Effector memory CD8-positive, alpha-beta T cell (primary cell): ENCODE results near the gene LRP8.

ENCODE experiments used
- ATAC-seq: fragments of 150-1000 bp; cut with Tn5 transposase; replicated peaks from 2 replicates; pipeline ENCODE4 v1.10.0; 2021; ENCODE audit warnings: mild to moderate bottlenecking, moderate library complexity
- DNase-seq, 3 experiments: peaks; one replicate each; pipeline ENCODE4 v3.0.0; 2021
- H3K27ac Mint-ChIP-seq, 2 donors: one replicate each; pipeline ENCODE4 v1.8.0; 2022; ENCODE audit warnings: mild to moderate bottlenecking in 2 of 2, mixed read lengths in 2 of 2, moderate library complexity in 2 of 2
- H3K27me3 Mint-ChIP-seq, 2 donors: one replicate each; pipeline ENCODE4 v1.8.0; 2022; ENCODE audit warnings: mixed read lengths in 2 of 2
- H3K36me3 Mint-ChIP-seq: one replicate; pipeline ENCODE4 v1.8.0; 2022; ENCODE audit warnings: mild to moderate bottlenecking, moderate library complexity, mixed read lengths; ENCODE audit not compliant: insufficient read depth
- H3K4me1 Mint-ChIP-seq, 2 donors: one replicate each; pipeline ENCODE4 v1.8.0; 2022; ENCODE audit warnings: low read depth in 2 of 2, mixed read lengths in 2 of 2
- H3K4me3 Mint-ChIP-seq, 2 donors: one replicate each; pipeline ENCODE4 v1.8.0; 2022; ENCODE audit warnings: mild to moderate bottlenecking in 2 of 2, mixed read lengths in 2 of 2, moderate library complexity in 2 of 2
- H3K9me3 Mint-ChIP-seq, 2 donors: one replicate each; pipeline ENCODE4 v1.8.0; 2022; ENCODE audit warnings: mixed read lengths in 2 of 2

Gene LRP8

DNA sequence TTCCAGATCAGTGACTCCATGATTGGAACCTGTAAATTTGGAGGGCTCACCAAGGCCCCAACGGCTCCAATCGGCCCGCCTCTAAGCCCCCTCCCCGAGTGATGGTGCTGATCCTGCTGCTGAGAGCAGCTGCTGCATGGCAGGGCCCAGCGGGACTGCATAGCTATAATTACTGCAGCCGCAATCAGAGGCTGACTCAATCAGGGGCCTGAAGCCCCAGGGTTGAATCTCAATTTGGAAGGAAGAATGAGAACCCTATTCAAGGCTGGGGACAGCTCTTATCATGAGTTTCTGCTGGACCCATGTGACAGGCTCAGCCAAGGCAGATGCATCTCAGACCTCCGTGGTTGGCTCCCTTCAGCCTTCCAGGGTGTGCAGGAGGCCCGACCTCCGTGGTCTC lies 46.7 kb downstream of the LRP8 start:
- DNase-seq (no peak), ATAC-seq (no peak)
- Mint-ChIP-seq H3K9me3 (no peaks in the 10 kb centered on the region), H3K27ac (peak overlapping the region in 1 of 2 donors; percentile 32), H3K36me3 (peaks cover 5% of the 10 kb centered on the region), H3K4me3 (no peak overlapping the region), H3K27me3 (no peaks in the 10 kb centered on the region), H3K4me1 (peaks cover 3 to 6% of the 10 kb centered on the region in 2 donors)

DNA sequence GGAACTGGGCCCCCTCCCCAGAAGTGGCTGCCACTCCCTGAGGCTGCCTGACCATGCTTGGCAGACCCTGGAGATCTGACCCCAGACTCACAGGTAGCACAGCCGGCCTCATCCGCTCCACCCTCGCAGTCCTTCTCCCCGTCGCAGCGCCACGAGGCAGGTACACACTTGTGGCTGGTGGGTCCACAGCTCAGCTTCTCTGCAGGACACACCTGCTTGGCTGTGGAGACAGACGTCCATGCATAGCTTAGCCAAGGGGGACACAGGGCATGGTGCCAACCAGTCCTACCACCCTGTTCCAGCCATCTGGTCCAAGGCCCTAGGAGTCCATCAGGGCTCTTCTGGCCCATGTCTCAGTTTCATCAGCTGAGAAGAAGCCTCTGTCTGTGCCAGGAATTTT lies 47.4 kb downstream of the LRP8 start:
- no peaks in the 10 kb centered on the region for H3K9me3 Mint-ChIP-seq
- H3K27ac Mint-ChIP-seq: peak overlapping the region in 1 of 2 donors; percentile 53
- DNase-seq (no peak), ATAC-seq (no peak)
- H3K4me1 Mint-ChIP-seq: peaks cover 3 to 6% of the 10 kb centered on the region in 2 donors
- H3K4me3 Mint-ChIP-seq: no peak overlapping the region
- H3K27me3 Mint-ChIP-seq: no peaks in the 10 kb centered on the region
- peaks cover 9% of the 10 kb centered on the region for H3K36me3 Mint-ChIP-seq

DNA sequence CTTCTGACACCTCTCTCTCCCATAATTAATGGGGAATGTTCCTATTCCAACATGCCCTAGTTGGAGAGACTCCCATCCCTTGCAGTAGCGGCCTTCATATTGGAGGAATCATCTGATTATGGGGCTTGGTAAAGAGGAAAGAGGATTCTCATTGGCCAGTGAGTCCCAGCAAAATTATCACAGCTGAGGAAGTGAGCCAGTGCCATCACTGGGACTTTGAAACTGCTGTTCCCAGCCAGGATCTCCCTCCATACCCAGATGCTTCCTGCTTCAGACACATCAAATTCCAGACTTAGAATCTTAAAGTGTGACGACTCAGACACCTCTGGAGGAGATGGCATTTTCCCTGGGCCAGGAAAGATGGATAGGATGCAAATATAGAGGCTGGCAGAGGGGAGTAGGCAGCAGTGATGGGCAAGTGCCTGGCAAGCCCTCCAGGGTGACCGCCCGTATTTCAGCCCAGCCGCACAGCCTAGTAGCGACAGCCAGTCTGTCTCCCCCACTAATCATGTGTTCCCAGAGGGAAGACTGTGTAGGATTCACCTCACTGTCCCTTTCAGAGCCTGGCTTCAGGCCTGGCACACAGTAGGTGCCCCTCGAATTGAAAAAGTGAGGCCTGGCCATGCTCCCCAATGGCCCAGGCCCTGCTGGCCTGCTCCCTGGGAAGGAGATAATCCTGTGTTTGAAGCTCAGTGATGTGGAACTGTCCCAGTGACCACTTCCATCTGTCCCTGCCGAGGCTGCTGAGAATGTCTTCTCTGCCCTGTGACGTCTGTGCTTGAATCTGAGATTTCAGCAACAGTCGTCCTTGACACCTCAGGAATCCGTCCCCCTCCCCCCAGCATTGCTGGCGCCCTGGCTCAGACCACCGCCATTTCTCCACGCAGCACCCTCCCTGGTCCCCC lies 48.3 kb downstream of the LRP8 start:
- H3K4me3 Mint-ChIP-seq: no peak overlapping the region
- no peaks in the 10 kb centered on the region for H3K9me3 Mint-ChIP-seq
- no peak for ATAC-seq
- no peak for DNase-seq
- peaks cover 3 to 6% of the 10 kb centered on the region in 2 donors for H3K4me1 Mint-ChIP-seq
- peak overlapping the region in 1 of 2 donors; percentile 53 for H3K27ac Mint-ChIP-seq
- no peaks in the 10 kb centered on the region for H3K27me3 Mint-ChIP-seq
- peaks cover 13% of the 10 kb centered on the region for H3K36me3 Mint-ChIP-seq

DNA sequence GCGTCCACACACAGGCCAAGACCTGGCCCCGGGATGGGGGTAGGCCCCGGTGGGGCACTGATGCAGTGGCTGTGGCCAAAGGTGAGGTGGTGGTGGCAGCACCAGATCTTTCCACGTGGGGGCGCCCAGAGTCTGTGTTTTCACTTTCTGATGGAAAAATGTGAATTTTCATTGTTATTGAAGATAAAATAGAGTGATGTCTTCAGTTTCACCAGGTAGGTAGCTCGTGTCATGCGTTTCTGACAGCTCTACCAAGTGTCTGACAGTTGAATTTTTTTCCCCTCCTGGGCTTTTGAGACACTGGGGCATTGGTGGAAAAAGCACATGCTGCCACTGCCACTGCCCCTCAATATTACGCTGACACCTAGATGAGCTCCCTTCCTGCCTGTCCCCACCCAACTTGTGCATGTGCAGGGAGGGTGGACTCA lies 49.6 kb downstream of the LRP8 start:
- Mint-ChIP-seq H3K4me3 (no peak overlapping the region), H3K27ac (peak overlapping the region; percentile 64 to 68), H3K36me3 (peaks cover 13% of the 10 kb centered on the region), H3K9me3 (no peaks in the 10 kb centered on the region), H3K4me1 (peaks cover 3 to 6% of the 10 kb centered on the region in 2 donors), H3K27me3 (no peaks in the 10 kb centered on the region)
- DNase-seq (peak; percentile 71 to 81 (median 72)), ATAC-seq (peak; percentile 77)

- Mint-ChIP-seq H3K4me3 (no peak overlapping the region), H3K4me1 (peaks cover 3 to 6% of the 10 kb centered on the region in 2 donors), H3K27me3 (no peaks in the 10 kb centered on the region), H3K27ac (no peak overlapping the region), H3K36me3 (peaks cover 13% of the 10 kb centered on the region), H3K9me3 (no peaks in the 10 kb centered on the region)
- ATAC-seq: no peak
- DNase-seq: no peak
Measured at GRCh38 chr1:53277326-53277725, 50.5 kb downstream of the LRP8 start.

DNA sequence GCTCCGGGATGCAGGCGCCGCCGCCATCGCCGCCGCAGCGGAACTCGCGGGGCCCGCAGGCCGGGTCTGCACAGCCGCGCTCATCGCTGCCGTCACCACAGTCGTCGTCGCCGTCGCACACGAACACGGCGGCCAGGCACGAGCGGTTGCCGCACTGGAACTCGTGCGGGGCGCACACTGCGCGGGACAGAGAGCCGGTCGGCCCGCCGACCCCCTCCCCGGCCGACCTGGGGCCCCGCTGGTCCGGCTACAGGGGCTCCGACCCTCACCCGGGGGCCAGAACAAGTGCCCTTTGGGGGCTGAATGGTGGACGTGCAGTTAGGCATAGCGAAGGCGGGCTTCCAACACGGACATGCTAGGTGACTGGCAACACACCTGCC lies 51.0 kb downstream of the LRP8 start:
- Mint-ChIP-seq H3K4me3 (no peak overlapping the region), H3K27me3 (no peaks in the 10 kb centered on the region), H3K27ac (no peak overlapping the region), H3K4me1 (peaks cover 3 to 6% of the 10 kb centered on the region in 2 donors), H3K9me3 (no peaks in the 10 kb centered on the region), H3K36me3 (peaks cover 13% of the 10 kb centered on the region)
- DNase-seq (no peak), ATAC-seq (no peak)

DNA sequence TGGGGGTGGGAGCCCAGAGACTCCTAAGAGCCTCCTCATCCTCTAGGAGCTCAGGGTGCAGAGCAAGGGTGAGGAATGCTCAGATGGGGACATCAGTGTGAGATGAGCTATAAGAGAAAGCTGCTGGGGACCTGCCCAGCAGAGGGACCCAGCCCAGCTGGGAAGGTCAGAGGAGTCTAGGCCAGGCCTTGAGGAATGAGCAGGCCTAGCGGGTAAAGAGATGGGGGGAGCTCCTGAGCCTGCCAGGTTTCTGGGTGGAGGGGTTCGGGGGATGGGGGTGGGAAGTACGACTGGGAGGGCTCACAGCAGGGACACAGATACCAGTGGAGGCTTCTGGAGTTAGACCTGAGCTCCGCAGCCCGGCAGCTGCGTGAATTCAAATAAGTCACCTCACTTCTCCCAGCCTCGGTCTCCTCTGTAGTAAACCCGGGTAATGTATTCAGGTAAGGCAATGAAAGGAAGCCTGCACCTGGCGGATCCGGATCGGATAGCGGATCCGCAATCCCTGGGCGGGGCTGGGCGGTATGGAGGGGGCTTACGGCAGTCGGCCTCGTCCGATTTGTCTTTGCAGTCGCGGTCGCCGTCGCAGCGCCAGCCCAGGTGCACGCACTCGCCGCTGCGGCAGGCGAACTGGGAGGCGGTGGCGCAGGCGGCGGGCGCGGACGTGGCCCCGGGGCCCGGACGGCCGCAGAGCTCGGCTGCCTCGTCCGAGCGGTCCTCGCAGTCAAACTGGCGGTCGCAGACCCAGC lies 51.5 kb downstream of the LRP8 start:
- Mint-ChIP-seq H3K9me3 (no peaks in the 10 kb centered on the region), H3K27me3 (no peaks in the 10 kb centered on the region), H3K36me3 (peaks cover 13% of the 10 kb centered on the region), H3K4me1 (peaks cover 3 to 6% of the 10 kb centered on the region in 2 donors), H3K27ac (no peak overlapping the region), H3K4me3 (no peak overlapping the region)
- DNase-seq (no peak), ATAC-seq (no peak)

DNA sequence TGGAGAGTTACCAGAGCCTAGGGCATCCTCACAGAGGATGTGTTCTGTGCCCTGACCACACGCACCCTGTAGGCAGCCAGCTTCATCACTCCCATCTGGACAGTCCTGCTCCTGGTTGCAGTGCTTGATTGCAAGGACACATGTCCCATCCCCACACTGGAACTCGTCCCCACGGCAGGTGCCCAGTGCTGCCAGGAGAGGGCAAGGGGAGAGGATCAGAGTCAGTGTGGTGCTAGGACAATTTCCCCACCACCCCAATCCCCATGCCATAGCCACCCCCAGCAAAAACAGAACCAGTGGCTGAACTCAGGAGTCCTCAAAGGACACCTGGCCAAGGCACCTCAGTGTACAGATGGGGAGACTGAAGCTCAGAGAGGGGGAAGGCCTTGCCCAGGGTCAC lies 52.3 kb downstream of the LRP8 start:
- H3K27ac Mint-ChIP-seq: no peak overlapping the region
- ATAC-seq: no peak
- DNase-seq: no peak
- peaks cover 3 to 6% of the 10 kb centered on the region in 2 donors for H3K4me1 Mint-ChIP-seq
- H3K4me3 Mint-ChIP-seq: no peak overlapping the region
- H3K27me3 Mint-ChIP-seq: no peaks in the 10 kb centered on the region
- H3K9me3 Mint-ChIP-seq: no peaks in the 10 kb centered on the region
- H3K36me3 Mint-ChIP-seq: peaks cover 13% of the 10 kb centered on the region

GRCh38 chr1:53274541-53275185 lies 53.2 kb downstream of the LRP8 start:
- ATAC-seq: no peak
- Mint-ChIP-seq H3K36me3 (peaks cover 13% of the 10 kb centered on the region), H3K4me1 (peaks cover 3 to 6% of the 10 kb centered on the region in 2 donors), H3K4me3 (no peak overlapping the region), H3K27ac (no peak overlapping the region), H3K9me3 (no peaks in the 10 kb centered on the region), H3K27me3 (no peaks in the 10 kb centered on the region)
- DNase-seq: no peak

GRCh38 chr1:53274026-53274425 lies 53.8 kb downstream of the LRP8 start:
- ATAC-seq (no peak), DNase-seq (no peak)
- no peak overlapping the region for H3K4me3 Mint-ChIP-seq
- peaks cover 3 to 6% of the 10 kb centered on the region in 2 donors for H3K4me1 Mint-ChIP-seq
- no peaks in the 10 kb centered on the region for H3K27me3 Mint-ChIP-seq
- peaks cover 13% of the 10 kb centered on the region for H3K36me3 Mint-ChIP-seq
- no peak overlapping the region for H3K27ac Mint-ChIP-seq
- no peaks in the 10 kb centered on the region for H3K9me3 Mint-ChIP-seq

- ATAC-seq (no peak), DNase-seq (no peak)
- Mint-ChIP-seq H3K36me3 (peaks cover 13% of the 10 kb centered on the region), H3K4me3 (no peak overlapping the region), H3K27me3 (no peaks in the 10 kb centered on the region), H3K9me3 (no peaks in the 10 kb centered on the region), H3K4me1 (peaks cover 3 to 6% of the 10 kb centered on the region in 2 donors), H3K27ac (no peak overlapping the region)
Measured at GRCh38 chr1:53273526-53273925, 54.3 kb downstream of the LRP8 start.

DNA sequence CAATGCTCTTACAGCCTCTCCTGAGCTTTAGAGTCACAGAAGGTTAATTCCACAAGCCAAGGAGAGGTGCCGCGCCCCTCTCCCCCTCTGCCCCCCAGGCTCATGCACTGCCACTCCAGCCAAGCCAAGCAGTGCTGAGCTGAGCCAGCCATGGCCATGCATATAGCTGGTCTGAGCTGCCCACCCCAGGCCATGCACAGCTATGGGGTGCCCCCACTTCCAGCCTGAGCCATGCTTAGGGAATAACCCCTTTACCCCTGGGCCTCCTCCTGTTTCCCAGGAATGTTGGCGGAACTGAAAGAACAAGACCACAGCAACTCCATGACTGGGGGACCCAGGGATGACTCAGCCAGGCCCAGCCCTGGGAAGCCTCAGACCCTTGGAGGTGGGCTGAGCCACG lies 55.5 kb downstream of the LRP8 start:
- DNase-seq (no peak), ATAC-seq (no peak)
- Mint-ChIP-seq H3K4me3 (no peak overlapping the region), H3K27me3 (no peaks in the 10 kb centered on the region), H3K27ac (no peak overlapping the region), H3K36me3 (peaks cover 8% of the 10 kb centered on the region), H3K9me3 (no peaks in the 10 kb centered on the region), H3K4me1 (no peaks in the 10 kb centered on the region)

DNA sequence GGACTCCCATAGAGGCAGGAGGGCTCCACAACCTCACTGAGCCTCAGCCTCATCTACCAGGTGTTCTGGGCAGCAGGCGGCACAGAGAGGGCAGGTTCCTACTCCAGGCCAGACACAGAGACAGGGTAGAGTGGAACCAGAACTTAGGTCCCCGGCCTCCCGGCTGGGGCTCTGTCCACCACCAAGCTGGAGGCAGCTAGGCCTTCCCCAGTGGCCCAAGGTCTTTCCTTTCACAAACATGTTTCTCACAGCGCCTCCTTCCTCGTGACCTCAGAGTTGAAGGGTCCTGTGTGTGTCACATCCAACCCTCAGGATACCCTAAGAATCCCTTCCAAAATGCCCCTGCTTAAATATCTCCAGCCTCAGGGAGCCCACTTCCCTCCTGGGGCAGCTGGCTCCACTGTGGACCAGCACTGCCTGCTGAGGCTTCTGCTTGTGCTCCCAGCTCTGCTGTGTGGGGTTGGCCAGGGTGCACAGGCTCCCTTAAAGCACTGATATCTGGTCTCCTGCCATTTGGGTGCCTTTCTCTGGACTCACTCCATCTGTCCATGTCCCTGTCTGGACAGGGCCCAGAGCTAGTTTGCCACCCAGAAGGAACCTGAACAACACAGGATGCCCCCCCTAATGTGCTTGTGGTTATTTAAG lies 56.3 kb downstream of the LRP8 start:
- DNase-seq (no peak), ATAC-seq (no peak)
- no peaks in the 10 kb centered on the region for H3K27me3 Mint-ChIP-seq
- peaks cover 8% of the 10 kb centered on the region for H3K36me3 Mint-ChIP-seq
- peak overlapping the region in 1 of 2 donors; percentile 33 for H3K27ac Mint-ChIP-seq
- no peaks in the 10 kb centered on the region for H3K4me1 Mint-ChIP-seq
- H3K4me3 Mint-ChIP-seq: no peak overlapping the region
- no peaks in the 10 kb centered on the region for H3K9me3 Mint-ChIP-seq
